HG02759 (cell line): Measurements from ENCODE around the gene SKOR1.

Experiments
- ATAC-seq: cut with Tn5 transposase; IDR thresholded peaks from one replicate; pipeline ENCODE4 v1.9.1; 2021; ENCODE audit warnings: mild to moderate bottlenecking, moderate library complexity; ENCODE audit not compliant: unreplicated experiment

The SKOR1 gene

GRCh38 chr15:67883234-67883773 is 58.0 kb downstream of the SKOR1 start:
- ATAC-seq = no peak

GRCh38 chr15:67884009-67884408 is 58.7 kb downstream of the SKOR1 start:
- no peak for ATAC-seq
